ENCODE data around the gene SPATA3.

The SPATA3 gene

GRCh38 chr2:230956827-230957755, 38.8 kb upstream of the SPATA3 start (continued):
- no peak for TF ChIP-seq ZNF561 (tag by site-specific recombination; IDR thresholded peaks at IDR 0.05; ENCODE audit: borderline replicate concordance)
- no peak for TF ChIP-seq PRDM10 (tag by site-specific recombination; IDR thresholded peaks at IDR 0.05)
- 0 out of 2 replicates have a peak, but pooled peaks have one; percentile 19 for TF ChIP-seq ZBTB20 (tag by site-specific recombination; IDR thresholded peaks at IDR 0.05)
- peak; percentile 71 for TF ChIP-seq SP3 (tag by site-specific recombination; IDR thresholded peaks at IDR 0.05)
- TF ChIP-seq ZNF677 (tag by site-specific recombination; IDR thresholded peaks at IDR 0.05), result 0 out of 2 replicates have a peak, but pooled peaks have one; percentile 28
- TF ChIP-seq WT1 (tag by site-specific recombination; IDR thresholded peaks at IDR 0.05), result 0 out of 2 replicates have a peak, but pooled peaks have one; percentile 24
- peak; percentile 68 for TF ChIP-seq KLF1 (tag by site-specific recombination; IDR thresholded peaks at IDR 0.05)
- peak; percentile 48 for TF ChIP-seq ZBTB26 (tag by site-specific recombination; optimal IDR thresholded peaks at IDR 0.05)

DNA sequence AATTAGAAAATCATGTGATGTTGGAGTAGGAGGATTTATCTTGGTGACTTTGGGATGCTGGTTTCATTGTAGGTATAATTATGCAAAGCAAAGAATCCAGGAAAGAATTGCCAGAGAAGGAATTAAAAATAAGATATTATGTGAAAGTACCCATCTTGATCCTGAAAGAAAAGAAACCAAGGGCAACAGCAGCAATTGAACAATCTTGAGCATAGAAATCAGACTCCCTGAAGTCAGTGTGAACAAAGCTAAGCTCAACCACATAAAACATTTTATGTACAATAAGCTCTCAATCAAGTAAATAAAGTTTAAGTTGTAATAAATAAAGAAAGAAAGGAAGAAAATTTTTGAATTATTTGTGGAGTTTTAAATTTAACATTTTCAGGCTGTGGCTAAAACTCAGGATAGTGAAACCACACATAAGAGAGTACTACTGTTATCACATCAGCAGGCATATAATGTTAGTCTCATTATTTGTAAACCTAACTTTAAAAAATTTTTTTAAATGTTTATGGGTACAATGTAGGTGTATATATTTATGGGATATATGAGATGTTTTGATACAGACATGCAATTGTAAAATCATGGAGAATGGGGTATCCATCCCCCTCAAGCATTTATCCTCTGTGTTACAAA, 38.0 kb upstream of the SPATA3 start:
- Histone ChIP-seq H3K36me3 (ENCODE audit: control insufficient read depth in 2 of 2, insufficient read depth in 1 of 2, low read length in 2 of 2) (no peaks in the 10 kb centered on the region), H3K4me1 (ENCODE audit: control insufficient read depth, insufficient read depth, low read length) (no peaks in the 10 kb centered on the region), H3K4me3 (ENCODE audit: low read depth, low read length) (peak overlapping the region; percentile 38), H3K9me3 (ENCODE audit: control insufficient read depth, insufficient read depth, low read depth, low read length) (no peaks in the 10 kb centered on the region), H3K27ac (ENCODE audit: extremely low read depth, low read depth, low read length) (no peak overlapping the region)
- ChIA-PET CTCF (interaction anchor here (1.2 to 3.1 kb wide), 3 partner anchors 29 to 56 kb away, joined by 4 to 18 read pairs (median 4); no protein-coding TSS in a partner anchor), POLR2A (no interaction called here)
- TF ChIP-seq ELK4 (IDR thresholded peaks at IDR 0.05; ENCODE audit: borderline replicate concordance, low read depth, low read length), result no peak
- TF ChIP-seq ZNF157 (tag by site-specific recombination; IDR thresholded peaks at IDR 0.05), result no peak
- 0 out of 2 replicates have a peak, but pooled peaks have one; percentile 2 for TF ChIP-seq ZFHX2 (tag by site-specific recombination; conservative IDR thresholded peaks at IDR 0.05)
- no peak for TF ChIP-seq ZNF658 (tag by site-specific recombination; IDR thresholded peaks at IDR 0.05)
- TF ChIP-seq ZNF335 (tag by site-specific recombination; conservative IDR thresholded peaks at IDR 0.05), result peak; percentile 30
- no peak for TF ChIP-seq ZBTB26 (tag by site-specific recombination; optimal IDR thresholded peaks at IDR 0.05)
- no peak for TF ChIP-seq ZNF624 (tag by site-specific recombination; IDR thresholded peaks at IDR 0.05)
- TF ChIP-seq REPIN1 (tag by site-specific recombination; IDR thresholded peaks at IDR 0.05; ENCODE audit: low read depth), result no peak
- TF ChIP-seq ZNF792 (tag by site-specific recombination; IDR thresholded peaks at IDR 0.05), result no peak
- TF ChIP-seq ZNF629 (tag by site-specific recombination; IDR thresholded peaks at IDR 0.05), result no peak
- TF ChIP-seq ZNF518A (tag by site-specific recombination; conservative IDR thresholded peaks at IDR 0.05; ENCODE audit: low read depth), result no peak
- no peak for TF ChIP-seq ZNF311 (tag by site-specific recombination; IDR thresholded peaks at IDR 0.05; ENCODE audit: borderline replicate concordance)
- no peak for TF ChIP-seq WT1 (tag by site-specific recombination; IDR thresholded peaks at IDR 0.05)
- no peak for TF ChIP-seq ZNF837 (tag by site-specific recombination; IDR thresholded peaks at IDR 0.05)

Data from HEK293 (cell line).